Thoracic aorta (tissue), 2 donors: Measurements from ENCODE around the gene SLC8A1. TPM values are rescaled to one million over a fixed set of nuclear protein-coding genes. Genes with fewer than 3 reads are reported as not detected.

Experiments used
- ATAC-seq: fragments of 150-250 bp; one replicate; pipeline ENCODE4 v1.8.0; 2017; ENCODE audit warnings: low read depth; ENCODE audit not compliant: insufficient number of reproducible peaks, low FRiP score
- DNase-seq: peaks from one replicate; pipeline ENCODE4 v3.0.0-alpha.2; 2020; ENCODE audit warnings: low spot score
- H3K27ac ChIP-seq, 2 donors: fragments of 200-600 bp; sonication (generic); 1 replicate in 1 of 2; 2 replicates in 1 of 2; pipeline ENCODE4 v1.5.1; 2016; ENCODE audit warnings: mild to moderate bottlenecking in 2 of 2, moderate library complexity in 2 of 2
- H3K27me3 ChIP-seq: fragments of 200-600 bp; sonication (generic); replicated peaks from 2 replicates; pipeline ENCODE4 v1.6.0; 2016; ENCODE audit warnings: mild to moderate bottlenecking; ENCODE audit not compliant: insufficient read depth
- H3K36me3 ChIP-seq: fragments of 200-600 bp; sonication (generic); one replicate; pipeline ENCODE4 v1.5.1; 2016
- H3K4me1 ChIP-seq, 2 donors: fragments of 200-600 bp; sonication (generic); 1 replicate in 1 of 2; 2 replicates in 1 of 2; pipeline versions ENCODE4 v1.5.1 to v1.6.0; 2016; ENCODE audit warnings: low read depth in 2 of 2, mild to moderate bottlenecking in 1 of 2; ENCODE audit not compliant: control insufficient read depth in 1 of 2
- H3K4me3 ChIP-seq: fragments of 200-600 bp; sonication (generic); 2 replicates; pipeline ENCODE4 v1.5.1; 2016; ENCODE audit warnings: mild to moderate bottlenecking
- H3K9me3 ChIP-seq: fragments of 200-600 bp; sonication (generic); 2 replicates; pipeline ENCODE4 v1.5.1; 2016
- total RNA-seq, 2 donors: library from RNA; depleted of rRNA; stranded (reverse); fragments of >200 nt; gene quantifications; one replicate each; pipeline versions ENCODE4 v1.1.0 to v1.2.3, GENCODE V29; 2016
- TF ChIP-seq, protein P1 (sequence below): fragments of 200-600 bp; sonication (generic); IDR thresholded peaks from one replicate; pipeline ENCODE4 v1.5.1; 2019; ENCODE audit warnings: antibody characterized with exemption

The SLC8A1 gene
- total RNA-seq, 2 donors from 2014 or later: 13.7 to 31.2 TPM

DNA sequence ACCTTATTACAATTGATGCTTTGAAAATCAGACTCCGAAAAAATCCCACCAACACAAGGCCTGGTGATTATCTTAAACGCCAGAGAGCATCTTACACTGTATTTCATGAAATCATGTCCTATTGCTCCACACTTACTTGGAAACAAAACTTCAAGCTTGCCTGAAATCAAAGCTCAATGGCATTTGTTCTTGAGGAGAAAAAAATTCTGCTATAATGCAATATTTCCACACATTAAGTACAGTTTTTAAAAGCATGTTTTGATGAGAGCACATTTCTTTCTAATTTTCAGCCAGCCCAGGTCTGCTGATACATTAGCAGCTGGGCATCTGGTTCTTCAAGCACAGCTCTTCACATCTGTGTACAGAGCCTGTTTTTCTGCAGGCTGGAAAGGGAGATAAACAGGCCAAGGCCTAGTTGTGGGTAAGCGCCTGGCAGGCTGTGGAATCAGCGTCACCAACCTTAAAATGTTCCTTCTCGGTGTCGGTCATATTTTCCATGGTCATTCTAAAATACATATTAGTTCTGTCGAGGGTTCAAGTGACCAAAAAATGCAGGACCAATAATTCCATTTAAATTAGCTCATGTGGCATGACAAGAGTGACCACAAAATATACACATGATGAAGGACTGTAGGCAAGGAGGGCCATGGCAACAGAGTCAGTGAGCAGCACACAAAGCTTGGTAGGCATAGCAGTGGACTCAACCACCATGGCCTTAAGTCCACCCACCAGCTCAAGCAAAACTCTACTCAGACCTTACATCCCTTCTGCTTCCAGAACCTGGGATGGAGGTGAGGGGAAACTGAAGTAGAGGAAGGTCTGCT lies 20.9 kb downstream of the SLC8A1 start:
- no peaks in the 10 kb centered on the region for H3K36me3 ChIP-seq
- ATAC-seq: no peak
- H3K9me3 ChIP-seq: no peaks in the 10 kb centered on the region
- TF ChIP-seq, protein P1, sequence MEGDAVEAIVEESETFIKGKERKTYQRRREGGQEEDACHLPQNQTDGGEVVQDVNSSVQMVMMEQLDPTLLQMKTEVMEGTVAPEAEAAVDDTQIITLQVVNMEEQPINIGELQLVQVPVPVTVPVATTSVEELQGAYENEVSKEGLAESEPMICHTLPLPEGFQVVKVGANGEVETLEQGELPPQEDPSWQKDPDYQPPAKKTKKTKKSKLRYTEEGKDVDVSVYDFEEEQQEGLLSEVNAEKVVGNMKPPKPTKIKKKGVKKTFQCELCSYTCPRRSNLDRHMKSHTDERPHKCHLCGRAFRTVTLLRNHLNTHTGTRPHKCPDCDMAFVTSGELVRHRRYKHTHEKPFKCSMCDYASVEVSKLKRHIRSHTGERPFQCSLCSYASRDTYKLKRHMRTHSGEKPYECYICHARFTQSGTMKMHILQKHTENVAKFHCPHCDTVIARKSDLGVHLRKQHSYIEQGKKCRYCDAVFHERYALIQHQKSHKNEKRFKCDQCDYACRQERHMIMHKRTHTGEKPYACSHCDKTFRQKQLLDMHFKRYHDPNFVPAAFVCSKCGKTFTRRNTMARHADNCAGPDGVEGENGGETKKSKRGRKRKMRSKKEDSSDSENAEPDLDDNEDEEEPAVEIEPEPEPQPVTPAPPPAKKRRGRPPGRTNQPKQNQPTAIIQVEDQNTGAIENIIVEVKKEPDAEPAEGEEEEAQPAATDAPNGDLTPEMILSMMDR: no peak
- peak overlapping the region; percentile 7 to 52 for H3K27ac ChIP-seq
- DNase-seq: no peak
- H3K4me1 ChIP-seq: peaks cover 24 to 66% of the 10 kb centered on the region in 2 donors
- no peak overlapping the region for H3K4me3 ChIP-seq
- no peaks in the 10 kb centered on the region for H3K27me3 ChIP-seq

DNA sequence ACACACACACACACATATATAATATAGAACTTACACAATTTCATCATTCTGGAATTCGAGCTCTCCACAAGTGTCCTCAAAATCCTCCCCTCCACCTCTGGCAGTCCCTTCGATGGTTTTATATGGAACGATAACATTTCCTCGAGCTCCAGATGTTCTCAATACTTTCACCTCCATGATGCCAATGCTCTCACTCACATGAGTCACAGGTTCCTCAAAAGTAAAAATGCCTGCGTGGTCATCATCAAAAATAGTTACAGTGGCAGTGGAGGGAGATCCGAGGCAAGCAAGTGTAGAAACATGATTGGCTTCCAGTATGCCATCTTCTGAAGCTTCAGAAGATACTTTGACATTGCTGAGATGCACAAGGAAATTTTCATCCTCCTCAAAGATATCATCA lies 23.5 kb downstream of the SLC8A1 start:
- Histone ChIP-seq H3K4me3 (no peak overlapping the region), H3K27ac (no peak overlapping the region), H3K27me3 (no peaks in the 10 kb centered on the region), H3K36me3 (no peaks in the 10 kb centered on the region), H3K9me3 (no peaks in the 10 kb centered on the region), H3K4me1 (peaks cover 12 to 41% of the 10 kb centered on the region in 2 donors)
- no peak for ATAC-seq
- no peak for DNase-seq
- TF ChIP-seq, protein P1: no peak

DNA sequence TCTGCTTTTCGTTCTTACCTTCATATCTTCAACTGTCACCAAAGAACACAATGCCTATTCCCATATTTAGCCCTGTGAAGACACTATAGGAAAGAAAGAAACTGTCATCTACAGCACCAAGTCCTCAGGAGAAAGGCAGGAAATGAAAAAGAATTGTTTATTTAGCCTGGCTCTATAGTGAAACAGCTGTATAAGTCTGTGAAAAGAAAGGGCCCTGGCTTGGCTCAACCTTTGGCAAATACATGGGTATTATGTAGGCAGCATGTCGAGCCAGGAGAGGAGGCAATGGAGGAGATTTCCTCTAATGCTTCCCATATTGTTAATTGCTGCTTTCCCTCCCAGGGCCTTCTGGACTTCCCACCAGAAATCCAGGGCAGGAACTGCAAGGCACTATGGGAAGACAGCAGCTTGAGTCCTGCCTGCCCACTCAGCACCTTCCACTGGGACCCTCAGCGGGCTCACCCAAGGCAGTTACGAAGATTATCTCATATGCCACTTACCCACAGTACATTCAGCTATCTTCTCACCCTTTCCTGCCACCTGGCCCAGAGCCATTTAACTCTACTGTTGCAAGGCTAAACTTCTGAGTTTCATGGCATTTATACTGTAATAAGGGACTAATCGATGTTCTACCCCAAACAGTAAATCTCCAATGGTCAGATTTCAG lies 30.1 kb downstream of the SLC8A1 start:
- no peaks in the 10 kb centered on the region for H3K36me3 ChIP-seq
- TF ChIP-seq, protein P1: no peak
- no peaks in the 10 kb centered on the region for H3K27me3 ChIP-seq
- DNase-seq (no peak), ATAC-seq (no peak)
- H3K9me3 ChIP-seq: no peaks in the 10 kb centered on the region
- H3K4me3 ChIP-seq: no peak overlapping the region
- no peak overlapping the region for H3K27ac ChIP-seq
- peaks cover 13 to 38% of the 10 kb centered on the region in 2 donors for H3K4me1 ChIP-seq

DNA sequence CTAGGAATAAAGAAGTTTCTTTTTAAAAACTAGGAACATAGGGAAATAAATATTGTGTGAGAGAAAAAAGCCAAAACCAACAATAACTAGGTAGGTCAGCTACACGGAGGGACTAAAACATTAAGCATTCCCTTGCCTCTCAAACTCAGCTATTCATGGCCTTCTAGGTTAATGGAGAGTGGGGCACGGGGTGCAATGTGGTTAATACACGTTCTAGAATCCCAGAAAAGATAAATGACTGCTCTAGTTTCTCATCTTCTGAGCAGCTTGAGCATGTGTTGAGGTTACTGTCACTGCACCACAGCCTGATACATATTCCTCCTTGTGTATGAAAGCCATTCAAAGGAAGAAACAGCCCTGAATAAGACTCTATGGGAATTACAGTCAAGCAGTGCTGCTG lies 31.4 kb downstream of the SLC8A1 start:
- peak overlapping the region; percentile 42 for H3K4me3 ChIP-seq
- peaks cover 13 to 38% of the 10 kb centered on the region in 2 donors for H3K4me1 ChIP-seq
- H3K27me3 ChIP-seq: no peaks in the 10 kb centered on the region
- DNase-seq: no peak
- H3K27ac ChIP-seq: peak overlapping the region; percentile 54 to 61
- TF ChIP-seq, protein P1: no peak
- H3K36me3 ChIP-seq: no peaks in the 10 kb centered on the region
- no peak for ATAC-seq
- no peaks in the 10 kb centered on the region for H3K9me3 ChIP-seq

DNA sequence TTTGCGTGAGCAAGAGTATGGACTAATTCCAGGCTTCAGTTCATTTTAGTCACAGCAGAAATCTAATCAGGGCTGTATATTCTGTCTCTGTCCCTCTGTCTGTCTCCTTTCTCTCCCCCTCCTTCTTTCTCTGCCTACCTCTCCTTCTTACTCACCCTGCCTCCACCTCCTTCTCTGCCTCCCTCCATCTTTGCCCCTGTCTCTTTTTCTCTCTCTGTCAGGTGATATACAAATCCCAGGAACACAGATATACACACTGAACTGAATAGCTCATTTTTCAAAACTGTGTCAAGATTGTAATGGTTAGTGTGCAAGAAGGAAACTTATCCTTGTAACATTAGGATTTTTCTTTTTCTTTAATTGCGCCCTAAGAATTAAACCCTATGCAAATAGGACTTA lies 32.5 kb downstream of the SLC8A1 start:
- no peaks in the 10 kb centered on the region for H3K27me3 ChIP-seq
- H3K36me3 ChIP-seq: no peaks in the 10 kb centered on the region
- H3K9me3 ChIP-seq: no peaks in the 10 kb centered on the region
- TF ChIP-seq, protein P1: no peak
- H3K4me3 ChIP-seq: no peak overlapping the region
- ATAC-seq (no peak), DNase-seq (no peak)
- peak overlapping the region; percentile 54 to 65 for H3K27ac ChIP-seq
- H3K4me1 ChIP-seq: peaks cover 13 to 38% of the 10 kb centered on the region in 2 donors
